WERI-Rb-1 (cell line): Measurements from ENCODE around the gene CACNB2.

Experiments
- DNase-seq: peaks from one replicate; pipeline ENCODE4 v3.0.0-alpha.2; 2020
- H3K27ac ChIP-seq: fragments of 250-450 bp; sonication (Bioruptor Pico); 2 replicates; pipeline ENCODE4 v1.5.1; 2020; ENCODE audit warnings: mild to moderate bottlenecking, moderate library complexity
- H3K27me3 ChIP-seq: fragments of 250-450 bp; sonication (Bioruptor Pico); 2 replicates; pipeline ENCODE4 v1.5.1; 2021; ENCODE audit warnings: mild to moderate bottlenecking, low read depth, moderate library complexity; ENCODE audit not compliant: insufficient read depth, severe bottlenecking
- H3K36me3 ChIP-seq: fragments of 250-450 bp; sonication (Bioruptor Pico); 2 replicates; pipeline ENCODE4 v1.5.1; 2020; ENCODE audit warnings: mild to moderate bottlenecking, moderate library complexity
- H3K4me3 ChIP-seq: 2 replicates; pipeline ENCODE4 v1.5.1; 2011; ENCODE audit warnings: low read depth, mild to moderate bottlenecking, control low read depth, low read length
- H3K9me3 ChIP-seq: fragments of 250-450 bp; sonication (Bioruptor Pico); 2 replicates; pipeline ENCODE4 v1.5.1; 2021; ENCODE audit warnings: mild to moderate bottlenecking, moderate library complexity; ENCODE audit not compliant: severe bottlenecking
- CTCF ChIP-seq: IDR thresholded peaks from 2 replicates; pipeline ENCODE4 v1.5.1; 2011; ENCODE audit warnings: low read depth, mild to moderate bottlenecking, control low read depth, inconsistent platforms, low read length

Gene CACNB2

GRCh38 chr10:18516851-18517250 is 376.6 kb downstream of the CACNB2 start:
- Histone ChIP-seq H3K9me3 (no peaks in the 10 kb centered on the region), H3K4me3 (no peak overlapping the region), H3K27ac (no peak overlapping the region), H3K36me3 (no peaks in the 10 kb centered on the region), H3K27me3 (no peaks in the 10 kb centered on the region)
- no peak for TF ChIP-seq CTCF
- DNase-seq: no peak

- Histone ChIP-seq H3K4me3 (no peak overlapping the region), H3K36me3 (no peaks in the 10 kb centered on the region), H3K27ac (no peak overlapping the region), H3K9me3 (no peaks in the 10 kb centered on the region), H3K27me3 (no peaks in the 10 kb centered on the region)
- TF ChIP-seq CTCF: no peak
- no peak for DNase-seq
Observed at GRCh38 chr10:18523025-18523424, 382.8 kb downstream of the CACNB2 start.

GRCh38 chr10:18523858-18524257 is 383.6 kb downstream of the CACNB2 start:
- Histone ChIP-seq H3K27me3 (no peaks in the 10 kb centered on the region), H3K27ac (no peak overlapping the region), H3K36me3 (no peaks in the 10 kb centered on the region), H3K4me3 (no peak overlapping the region), H3K9me3 (no peaks in the 10 kb centered on the region)
- DNase-seq: no peak
- TF ChIP-seq CTCF: no peak

GRCh38 chr10:18527687-18528086 is 387.5 kb downstream of the CACNB2 start:
- TF ChIP-seq CTCF: no peak
- Histone ChIP-seq H3K36me3 (no peaks in the 10 kb centered on the region), H3K27ac (no peak overlapping the region), H3K27me3 (no peaks in the 10 kb centered on the region), H3K9me3 (no peaks in the 10 kb centered on the region), H3K4me3 (no peak overlapping the region)
- no peak for DNase-seq

GRCh38 chr10:18528292-18528691 is 388.1 kb downstream of the CACNB2 start:
- Histone ChIP-seq H3K36me3 (no peaks in the 10 kb centered on the region), H3K4me3 (no peak overlapping the region), H3K27me3 (no peaks in the 10 kb centered on the region), H3K27ac (no peak overlapping the region), H3K9me3 (no peaks in the 10 kb centered on the region)
- no peak for TF ChIP-seq CTCF
- no peak for DNase-seq

- no peaks in the 10 kb centered on the region for H3K27me3 ChIP-seq
- H3K9me3 ChIP-seq: no peaks in the 10 kb centered on the region
- no peak overlapping the region for H3K4me3 ChIP-seq
- H3K36me3 ChIP-seq: no peaks in the 10 kb centered on the region
- no peak for TF ChIP-seq CTCF
- H3K27ac ChIP-seq: no peak overlapping the region
- no peak for DNase-seq
Observed at GRCh38 chr10:18532881-18533535, 392.8 kb downstream of the CACNB2 start.
